Immature natural killer cell (primary cell): ENCODE results near the gene KRTAP16-1. TPM values are rescaled to one million over a fixed set of nuclear protein-coding genes. Genes with fewer than 3 reads are reported as not detected.
"Not testable (repeated sequence)": the region's sequence is repeated elsewhere in the genome, so short reads cannot be mapped to it uniquely, and the experiment has no call there.

Source experiments
- DNase-seq, 3 donors: peaks; one replicate each; pipeline ENCODE4 v3.0.0; 2022; ENCODE audit warnings: mixed read lengths in 1 of 3
- H3K27ac Mint-ChIP-seq, 6 donors: one replicate each; pipeline ENCODE4 v1.8.0; 2020; ENCODE audit warnings: mixed read lengths in 6 of 6, mild to moderate bottlenecking in 5 of 6, inconsistent platforms in 4 of 6, moderate library complexity in 3 of 6
- H3K27me3 Mint-ChIP-seq, 3 donors: one replicate each; pipeline ENCODE4 v1.8.0; 2020 to 2021; ENCODE audit warnings: low read depth in 3 of 3, mild to moderate bottlenecking in 3 of 3, mixed read lengths in 3 of 3, moderate library complexity in 3 of 3, inconsistent platforms in 1 of 3
- H3K36me3 Mint-ChIP-seq, 3 donors: one replicate each; pipeline ENCODE4 v1.8.0; 2020; ENCODE audit warnings: mixed read lengths in 3 of 3, inconsistent platforms in 2 of 3, mild to moderate bottlenecking in 2 of 3
- H3K4me1 Mint-ChIP-seq, 2 donors: one replicate each; pipeline ENCODE4 v1.8.0; 2020; ENCODE audit warnings: inconsistent platforms in 2 of 2, mild to moderate bottlenecking in 2 of 2, mixed read lengths in 2 of 2, moderate library complexity in 1 of 2
- H3K4me3 Mint-ChIP-seq, 5 donors: one replicate each; pipeline ENCODE4 v1.8.0; 2020; ENCODE audit warnings: mild to moderate bottlenecking in 5 of 5, mixed read lengths in 5 of 5, inconsistent platforms in 3 of 5, moderate library complexity in 3 of 5
- H3K9me3 Mint-ChIP-seq, 6 donors: one replicate each; pipeline ENCODE4 v1.8.0; 2020; ENCODE audit warnings: mild to moderate bottlenecking in 6 of 6, mixed read lengths in 6 of 6, inconsistent platforms in 4 of 6, moderate library complexity in 3 of 6
- polyA plus RNA-seq, 3 donors: library from polyadenylated mRNA; unstranded; fragments of 300-500 nt; fragmentation: Illumina TruSeq; gene quantifications; one replicate each; pipeline ENCODE4 v1.2.3, GENCODE V29; 2021

Gene KRTAP16-1
- polyA plus RNA-seq, 3 donors from 2014 or later: 0.17 to 0.30 TPM; not detected in 1

DNA sequence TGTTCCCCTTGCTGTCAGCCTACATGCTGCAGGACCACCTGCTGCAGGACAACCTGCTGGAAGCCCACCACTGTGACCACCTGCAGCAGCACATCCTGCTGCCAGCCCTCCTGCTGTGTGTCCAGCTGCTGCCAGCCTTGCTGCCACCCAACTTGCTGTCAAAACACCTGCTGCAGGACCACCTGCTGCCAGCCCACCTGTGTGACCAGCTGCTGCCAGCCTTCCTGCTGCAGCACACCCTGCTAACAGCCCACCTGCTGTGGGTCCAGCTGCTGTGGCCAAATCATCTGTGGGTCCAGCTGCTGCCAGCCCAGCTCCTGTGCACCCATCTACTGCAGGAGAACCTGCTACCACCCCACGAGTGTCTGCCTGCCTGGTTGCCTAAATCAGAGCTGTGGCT lies 37.8 kb downstream of the KRTAP16-1 start:
- not testable (repeated sequence) for H3K4me1 Mint-ChIP-seq, H3K4me3 Mint-ChIP-seq, DNase-seq, H3K27ac Mint-ChIP-seq, H3K36me3 Mint-ChIP-seq, H3K9me3 Mint-ChIP-seq
- H3K27me3 Mint-ChIP-seq: peaks cover 0 to 13% (median 12%) of the 10 kb centered on the region in 3 donors

DNA sequence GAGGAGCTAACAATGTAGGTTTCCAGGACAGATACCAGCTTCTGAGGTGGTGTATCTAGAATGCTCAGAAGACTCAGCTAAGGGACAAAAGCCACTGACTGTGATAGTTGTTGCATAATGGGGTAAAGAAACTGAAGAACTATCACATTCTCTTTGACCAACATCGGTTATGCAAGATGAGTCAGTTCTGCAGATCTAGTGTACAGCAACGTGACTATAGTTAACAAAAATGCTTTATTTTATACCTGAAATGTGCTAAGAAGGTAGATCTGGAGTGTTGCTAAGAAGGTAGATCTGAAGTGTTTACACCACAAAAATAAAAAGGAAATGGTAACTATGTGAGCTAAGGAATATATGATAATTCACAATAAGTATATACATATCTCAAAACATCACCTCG lies 41.4 kb downstream of the KRTAP16-1 start:
- H3K4me3 Mint-ChIP-seq: no peak overlapping the region

DNA sequence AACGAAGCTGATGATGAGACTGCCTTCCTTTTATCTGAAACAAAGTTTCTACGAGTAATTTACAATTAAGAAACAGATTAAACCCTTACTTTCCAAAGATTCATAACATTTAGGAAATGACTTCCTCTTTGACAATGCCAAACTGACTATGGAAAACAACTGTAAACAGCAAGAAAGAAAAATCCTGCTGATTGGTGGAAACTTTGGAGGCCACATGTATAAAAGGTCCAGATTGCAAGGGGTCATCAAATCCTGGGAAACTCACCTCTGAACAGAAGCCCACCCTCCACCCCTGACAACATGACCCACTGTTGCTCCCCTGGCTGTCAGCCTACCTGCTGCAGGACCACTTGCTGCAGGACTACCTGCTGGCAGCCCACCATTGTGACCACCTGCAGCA lies 44.0 kb downstream of the KRTAP16-1 start, which contains the start of gene KRTAP9-6:
KRTAP9-6 (plus strand) TSS at position 301 of the 400 bp plus-strand sequence; CDS start at position 301, 0 bp downstream.
- DNase-seq: no peak

More for the DNA sequence above, 41.4 kb downstream of the KRTAP16-1 start:
- Mint-ChIP-seq H3K36me3 (no peaks in the 10 kb centered on the region), H3K27ac (no peak overlapping the region), H3K27me3 (peaks cover 2 to 10% (median 5%) of the 10 kb centered on the region in 3 donors), H3K9me3 (no peaks in the 10 kb centered on the region), H3K4me1 (no peaks in the 10 kb centered on the region)
- no peak for DNase-seq

DNA sequence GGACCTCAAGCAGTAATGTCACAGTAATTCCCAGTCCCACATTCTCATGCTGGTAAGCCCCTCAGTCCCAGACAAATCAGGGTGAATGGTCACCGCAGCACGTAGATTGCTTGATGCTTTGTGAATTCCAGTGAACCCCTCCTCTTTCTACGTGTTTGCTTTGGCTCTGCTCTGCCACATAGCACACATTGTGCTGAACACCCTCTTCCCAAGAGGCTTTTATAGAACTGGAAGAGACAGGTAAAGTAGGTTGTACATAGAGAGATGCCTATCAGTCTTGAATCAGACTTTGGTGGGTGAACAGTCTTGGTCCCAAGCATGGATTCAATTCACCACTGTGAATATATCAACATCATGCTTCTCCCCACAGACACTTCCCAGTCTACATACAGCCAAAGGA lies 44.5 kb downstream of the KRTAP16-1 start:
- H3K27me3 Mint-ChIP-seq: peaks cover 2 to 12% (median 10%) of the 10 kb centered on the region in 3 donors
- peaks cover 0 to 1% (median 0%) of the 10 kb centered on the region in 6 donors for H3K9me3 Mint-ChIP-seq
- no peak overlapping the region for H3K27ac Mint-ChIP-seq
- no peaks in the 10 kb centered on the region for H3K36me3 Mint-ChIP-seq
- no peak for DNase-seq
- no peak overlapping the region for H3K4me3 Mint-ChIP-seq
- no peaks in the 10 kb centered on the region for H3K4me1 Mint-ChIP-seq

More for the DNA sequence above, 44.0 kb downstream of the KRTAP16-1 start, which contains the start of gene KRTAP9-6:
- Mint-ChIP-seq H3K27me3 (peaks cover 3 to 12% (median 10%) of the 10 kb centered on the region in 3 donors), H3K27ac (no peak within 1 kb of the TSS), H3K4me1 (no peaks in the 10 kb centered on the region), H3K36me3 (no peaks in the 10 kb centered on the region), H3K4me3 (no peak within 1 kb of the TSS), H3K9me3 (peaks cover 0 to 1% (median 0%) of the 10 kb centered on the region in 6 donors)

DNA sequence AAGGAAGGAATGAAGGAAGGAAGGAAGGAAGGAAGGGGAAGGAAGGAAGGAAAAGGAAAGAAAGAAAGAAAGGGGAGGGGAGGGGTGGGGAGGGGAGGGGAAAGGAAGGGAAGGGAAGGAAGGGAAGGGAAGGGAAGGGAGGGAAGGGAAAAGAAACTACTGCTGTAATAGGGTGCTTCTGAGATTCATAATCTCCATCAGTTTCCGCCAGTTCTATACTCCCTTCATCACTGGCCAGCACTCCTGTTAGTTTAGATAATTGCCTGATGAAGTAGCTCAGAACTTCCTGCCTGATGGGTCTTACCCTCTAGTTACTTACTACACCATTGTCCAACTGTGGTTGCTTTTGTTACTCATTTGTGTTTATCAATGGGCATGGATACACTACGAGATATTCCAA lies 45.9 kb downstream of the KRTAP16-1 start:
- peaks cover 0 to 1% (median 0%) of the 10 kb centered on the region in 6 donors for H3K9me3 Mint-ChIP-seq
- no peak overlapping the region for H3K4me3 Mint-ChIP-seq
- no peak for DNase-seq
- H3K27me3 Mint-ChIP-seq: peaks cover 5 to 12% (median 11%) of the 10 kb centered on the region in 3 donors
- H3K4me1 Mint-ChIP-seq: no peaks in the 10 kb centered on the region
- no peak overlapping the region for H3K27ac Mint-ChIP-seq
- no peaks in the 10 kb centered on the region for H3K36me3 Mint-ChIP-seq

DNA sequence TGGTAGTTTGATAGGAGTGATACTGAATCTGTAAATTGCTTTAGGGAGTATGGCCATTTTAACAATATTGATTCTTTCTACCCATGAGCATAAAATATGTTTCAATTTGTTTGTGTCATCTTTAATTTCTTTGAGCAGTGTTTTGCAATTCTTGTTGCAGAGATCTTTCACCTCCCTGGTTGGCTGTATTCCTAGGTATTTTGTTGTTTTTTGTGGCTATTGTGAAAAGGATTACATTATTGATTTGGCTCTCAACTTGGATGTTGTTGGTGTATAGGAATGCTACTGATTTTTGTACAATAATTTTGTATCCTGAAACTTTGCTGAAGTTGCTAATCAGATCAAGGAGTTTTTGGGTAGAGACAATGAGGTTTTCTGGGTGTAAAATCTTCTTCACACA lies 50.7 kb downstream of the KRTAP16-1 start:
- H3K36me3 Mint-ChIP-seq: no peaks in the 10 kb centered on the region
- H3K27ac Mint-ChIP-seq: no peak overlapping the region
- H3K9me3 Mint-ChIP-seq: peaks cover 0 to 1% (median 0%) of the 10 kb centered on the region in 6 donors
- DNase-seq: no peak
- no peaks in the 10 kb centered on the region for H3K4me1 Mint-ChIP-seq
- no peak overlapping the region for H3K4me3 Mint-ChIP-seq
- H3K27me3 Mint-ChIP-seq: peaks cover 8 to 18% (median 10%) of the 10 kb centered on the region in 3 donors

Other genes with a start within 250 kb of the KRTAP16-1 start
- gene KRTAP2-3, start 249.2 kb downstream of the KRTAP16-1 start, polyA plus RNA-seq: not detected
- gene KRTAP2-4, start 243.4 kb downstream of the KRTAP16-1 start, polyA plus RNA-seq: not detected
- gene KRTAP4-7, start 225.2 kb downstream of the KRTAP16-1 start, polyA plus RNA-seq: not detected
- gene KRTAP4-8, start 211.2 kb downstream of the KRTAP16-1 start, polyA plus RNA-seq: not detected
- not detected for gene KRTAP4-16, start 207.1 kb downstream of the KRTAP16-1 start, polyA plus RNA-seq
- gene KRTAP4-9, start 203.9 kb downstream of the KRTAP16-1 start, polyA plus RNA-seq: not detected
- not detected for gene KRTAP4-11, start 190.9 kb downstream of the KRTAP16-1 start, polyA plus RNA-seq
- not detected for gene KRTAP4-12, start 185.1 kb downstream of the KRTAP16-1 start, polyA plus RNA-seq
- gene KRTAP4-6, start 168.8 kb downstream of the KRTAP16-1 start, polyA plus RNA-seq: not detected
- not detected for gene KRTAP4-5, start 159.5 kb downstream of the KRTAP16-1 start, polyA plus RNA-seq
- gene KRTAP4-4, start 148.6 kb downstream of the KRTAP16-1 start, polyA plus RNA-seq: not detected
- not detected for gene KRTAP4-3, start 141.1 kb downstream of the KRTAP16-1 start, polyA plus RNA-seq
- not detected for gene KRTAP4-2, start 131.1 kb downstream of the KRTAP16-1 start, polyA plus RNA-seq
- gene KRTAP4-1, start 124.4 kb downstream of the KRTAP16-1 start, polyA plus RNA-seq: not detected
- gene KRTAP9-1, start 119.4 kb downstream of the KRTAP16-1 start, polyA plus RNA-seq: not detected
- not detected for gene KRTAP9-2, start 82.7 kb downstream of the KRTAP16-1 start, polyA plus RNA-seq
- not detected for gene KRTAP9-3, start 76.9 kb downstream of the KRTAP16-1 start, polyA plus RNA-seq
- not detected for gene KRTAP9-8, start 71.3 kb downstream of the KRTAP16-1 start, polyA plus RNA-seq
- gene KRTAP9-4, start 59.6 kb downstream of the KRTAP16-1 start, polyA plus RNA-seq: not detected
- not detected for gene KRTAP9-9, start 53.9 kb downstream of the KRTAP16-1 start, polyA plus RNA-seq
- gene KRTAP9-6, start 43.9 kb downstream of the KRTAP16-1 start, polyA plus RNA-seq: not detected
- gene KRTAP9-7, start 33.6 kb downstream of the KRTAP16-1 start, polyA plus RNA-seq: not detected
- not detected for gene KRTAP29-1, start 6.5 kb downstream of the KRTAP16-1 start, polyA plus RNA-seq
- not detected for gene KRTAP17-1, start 6.4 kb upstream of the KRTAP16-1 start, polyA plus RNA-seq
- gene KRT33A, start 41.5 kb upstream of the KRTAP16-1 start, polyA plus RNA-seq: not detected
- gene KRT33B, start 60.5 kb upstream of the KRTAP16-1 start, polyA plus RNA-seq: not detected
- not detected for gene KRT34, start 73.0 kb upstream of the KRTAP16-1 start, polyA plus RNA-seq
- not detected for gene KRT31, start 88.3 kb upstream of the KRTAP16-1 start, polyA plus RNA-seq
- gene KRT37, start 115.3 kb upstream of the KRTAP16-1 start, polyA plus RNA-seq: not detected
- not detected for gene KRT38, start 131.7 kb upstream of the KRTAP16-1 start, polyA plus RNA-seq
- gene KRT32, start 158.1 kb upstream of the KRTAP16-1 start, polyA plus RNA-seq: not detected
- not detected for gene KRT35, start 171.8 kb upstream of the KRTAP16-1 start, polyA plus RNA-seq
- not detected for gene KRT36, start 180.6 kb upstream of the KRTAP16-1 start, polyA plus RNA-seq
- not detected for gene KRT13, start 196.3 kb upstream of the KRTAP16-1 start, polyA plus RNA-seq
- not detected for gene KRT15, start 209.6 kb upstream of the KRTAP16-1 start, polyA plus RNA-seq
- gene KRT19, start 219.0 kb upstream of the KRTAP16-1 start, polyA plus RNA-seq: not detected